Measurements from ENCODE around the gene XRCC1. TPM values are rescaled to one million over a fixed set of nuclear protein-coding genes. Genes with fewer than 3 reads are reported as not detected.

The XRCC1 gene
- total RNA-seq, 1 experiment from 2014 or later = 38.0 TPM

DNA sequence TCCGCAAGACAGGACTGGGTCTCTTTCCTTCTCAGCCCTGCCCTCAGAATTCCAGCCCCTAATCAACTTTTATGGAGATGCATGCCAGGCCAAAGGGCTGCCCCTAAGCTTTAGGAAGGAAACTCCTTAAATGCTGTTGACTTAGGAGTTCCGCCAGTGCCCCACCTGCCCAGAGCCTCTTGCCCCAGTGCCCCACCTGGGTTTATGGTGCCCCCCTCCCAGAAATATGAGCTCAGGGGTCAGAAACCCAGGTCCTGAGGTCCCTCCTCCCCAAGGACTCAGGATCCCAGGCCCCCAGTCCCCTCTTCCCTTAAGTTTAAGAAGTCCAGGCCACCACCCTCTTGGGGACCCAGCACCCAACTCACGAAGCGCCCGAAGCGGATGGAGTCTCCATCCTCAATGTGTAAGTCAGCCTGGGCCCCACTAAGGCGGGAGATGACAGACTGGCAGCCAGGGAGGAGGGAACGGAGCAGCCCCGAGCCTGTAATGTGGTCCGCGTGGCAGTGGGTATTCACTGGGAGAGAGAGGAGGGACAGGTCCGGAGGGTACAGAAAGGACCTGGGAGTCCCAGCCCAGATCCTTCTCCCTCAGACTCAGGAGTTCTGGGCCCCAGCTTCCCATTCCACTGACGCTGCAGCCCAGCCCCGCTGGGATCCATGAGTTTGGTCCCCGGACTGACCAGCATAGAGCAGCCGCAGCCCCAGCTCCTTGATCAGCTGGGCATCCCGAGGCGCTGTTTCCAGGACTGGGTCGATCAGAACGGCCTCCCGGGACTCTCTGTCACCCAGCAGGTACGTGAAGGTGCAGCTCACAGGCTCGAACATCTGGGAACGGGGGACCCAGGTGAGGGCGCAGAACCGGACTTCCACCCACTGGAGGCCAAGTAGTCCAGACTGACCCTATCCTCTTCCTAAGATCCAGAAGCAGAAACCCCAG, 49.2 kb downstream of the XRCC1 start:
- Histone ChIP-seq H2BK12ac (ENCODE audit: insufficient read length, low read depth, low read length) (no peak overlapping the region), H3T11ph (ENCODE audit: low read length) (no peak overlapping the region), H2BK20ac (ENCODE audit: low read depth, low read length, poor library complexity, severe bottlenecking) (no peak overlapping the region), H3K79me2 (ENCODE audit: insufficient read depth, low read length) (no peaks in the 10 kb centered on the region), H4K91ac (ENCODE audit: insufficient read length, low read depth, low read length) (no peak overlapping the region), H3K79me1 (ENCODE audit: insufficient read depth, low read depth, low read length, poor library complexity, severe bottlenecking) (no peaks in the 10 kb centered on the region), H3K56ac (ENCODE audit: insufficient read length, low read depth, low read length) (no peak overlapping the region), H3K27me3 (ENCODE audit: insufficient read depth, low read length) (peaks cover 3% of the 10 kb centered on the region; the same call in 1 of the 2 replicates), H3K27ac (ENCODE audit: insufficient read length, low read depth, low read length) (no peak overlapping the region), H3K9me3 (ENCODE audit: control insufficient read depth, low read depth, low read length) (no peaks in the 10 kb centered on the region), H2BK120ac (ENCODE audit: low read depth, low read length, poor library complexity, severe bottlenecking) (no peak overlapping the region), H2BK5ac (ENCODE audit: insufficient read length, low read length) (no peak overlapping the region), H3K4ac (ENCODE audit: low read depth, low read length) (no peak overlapping the region), H3K9ac (ENCODE audit: extremely low read depth, insufficient read length, low read length) (no peak overlapping the region), H2BK15ac (ENCODE audit: low read depth, low read length) (no peak overlapping the region), H3K23me2 (ENCODE audit: insufficient read length, low read depth, low read length, poor library complexity, severe bottlenecking) (peaks cover 22% of the 10 kb centered on the region), H3K18ac (ENCODE audit: insufficient read length, low read depth, low read length) (no peak overlapping the region), H2AFZ (ENCODE audit: low read length) (no peak overlapping the region), H3K4me1 (ENCODE audit: insufficient read depth, low read length) (no peaks in the 10 kb centered on the region), H3K4me2 (ENCODE audit: insufficient read depth, insufficient read length, low read length) (peak overlapping the region; percentile 86), H4K8ac (replicated peaks; ENCODE audit: insufficient read length, low read depth, low read length) (no peak overlapping the region), H2AK5ac (ENCODE audit: insufficient read length, low read length) (no peak overlapping the region), H4K20me1 (ENCODE audit: control insufficient read depth, insufficient read depth, insufficient read length) (peaks cover 4% of the 10 kb centered on the region), H3K23ac (ENCODE audit: insufficient read length, low read depth, low read length) (no peak overlapping the region), H4K5ac (ENCODE audit: insufficient read length, low read depth, low read length) (no peak overlapping the region), H3K14ac (ENCODE audit: insufficient read depth, low read length) (no peak overlapping the region)
- no peak overlapping the region for H3K27ac Mint-ChIP-seq
- H3K9me3 Mint-ChIP-seq = no peaks in the 10 kb centered on the region
- TF ChIP-seq, protein P1, sequence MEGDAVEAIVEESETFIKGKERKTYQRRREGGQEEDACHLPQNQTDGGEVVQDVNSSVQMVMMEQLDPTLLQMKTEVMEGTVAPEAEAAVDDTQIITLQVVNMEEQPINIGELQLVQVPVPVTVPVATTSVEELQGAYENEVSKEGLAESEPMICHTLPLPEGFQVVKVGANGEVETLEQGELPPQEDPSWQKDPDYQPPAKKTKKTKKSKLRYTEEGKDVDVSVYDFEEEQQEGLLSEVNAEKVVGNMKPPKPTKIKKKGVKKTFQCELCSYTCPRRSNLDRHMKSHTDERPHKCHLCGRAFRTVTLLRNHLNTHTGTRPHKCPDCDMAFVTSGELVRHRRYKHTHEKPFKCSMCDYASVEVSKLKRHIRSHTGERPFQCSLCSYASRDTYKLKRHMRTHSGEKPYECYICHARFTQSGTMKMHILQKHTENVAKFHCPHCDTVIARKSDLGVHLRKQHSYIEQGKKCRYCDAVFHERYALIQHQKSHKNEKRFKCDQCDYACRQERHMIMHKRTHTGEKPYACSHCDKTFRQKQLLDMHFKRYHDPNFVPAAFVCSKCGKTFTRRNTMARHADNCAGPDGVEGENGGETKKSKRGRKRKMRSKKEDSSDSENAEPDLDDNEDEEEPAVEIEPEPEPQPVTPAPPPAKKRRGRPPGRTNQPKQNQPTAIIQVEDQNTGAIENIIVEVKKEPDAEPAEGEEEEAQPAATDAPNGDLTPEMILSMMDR (conservative IDR thresholded peaks at IDR 0.05) = no peak
- no peaks in the 10 kb centered on the region for H3K36me3 Mint-ChIP-seq (ENCODE audit: insufficient read depth in 1 of 3, low read depth in 3 of 3)
- H3K27me3 Mint-ChIP-seq (ENCODE audit: low read depth) = peaks cover 38% of the 10 kb centered on the region
- WGBS (ENCODE audit: extremely low coverage, insufficient read length, low lambda C conversion rate) = no CpG with 5 or more reads among the region's 26 CpGs
- peak; percentile 40 for DNase-seq
- H3K4me3 Mint-ChIP-seq = peak overlapping the region; percentile 80 to 94
- peaks cover 15 to 20% of the 10 kb centered on the region in 2 experiments for H3K4me1 Mint-ChIP-seq

Data from H9 (cell line).